Measurements from ENCODE around the gene UBE2V1.

Gene UBE2V1

GRCh38 chr20:50145566-50145965 is 32.6 kb upstream of the UBE2V1 start:
- Histone ChIP-seq H3K36me3 (replicated peaks; ENCODE audit: insufficient read depth, low read length) (no peaks in the 10 kb centered on the region), H2AFZ (ENCODE audit: low read length) (no peak overlapping the region), H3K79me2 (ENCODE audit: low read length) (peaks cover 21% of the 10 kb centered on the region), H3K4me1 (ENCODE audit: low read length) (no peaks in the 10 kb centered on the region), H3K9me3 (replicated peaks; ENCODE audit: insufficient read depth, low read length) (no peaks in the 10 kb centered on the region), H3F3A (ENCODE audit: insufficient read depth, low read length) (no peaks in the 10 kb centered on the region), H3K27ac (ENCODE audit: low read length) (no peak overlapping the region), H3K4me3 (ENCODE audit: low read length) (no peak overlapping the region), H3K27me3 (replicated peaks; ENCODE audit: insufficient read depth, low read length) (no peaks in the 10 kb centered on the region), H4K20me1 (ENCODE audit: insufficient read depth, low read length) (no peaks in the 10 kb centered on the region), H3K9me2 (replicated peaks; ENCODE audit: insufficient read depth, low read length) (no peaks in the 10 kb centered on the region), H3K9ac (ENCODE audit: low read length) (no peak overlapping the region), H3K4me2 (ENCODE audit: low read depth, low read length) (no peak overlapping the region)
- TF ChIP-seq CTCF (IDR thresholded peaks at IDR 0.05; ENCODE audit: low read length) (no peak), EZH2phosphoT487 (IDR thresholded peaks at IDR 0.05; ENCODE audit: low read length) (no peak), EZH2 (optimal IDR thresholded peaks at IDR 0.05; ENCODE audit: low read depth, low read length) (no peak)
- no peak for DNase-seq

- Histone ChIP-seq H2AFZ (ENCODE audit: low read length) (no peak overlapping the region), H3K79me2 (ENCODE audit: low read length) (peaks cover 19% of the 10 kb centered on the region), H3K36me3 (replicated peaks; ENCODE audit: insufficient read depth, low read length) (no peaks in the 10 kb centered on the region), H3K27me3 (replicated peaks; ENCODE audit: insufficient read depth, low read length) (no peaks in the 10 kb centered on the region), H3K4me3 (ENCODE audit: low read length) (no peak overlapping the region), H4K20me1 (ENCODE audit: insufficient read depth, low read length) (no peaks in the 10 kb centered on the region), H3K4me1 (ENCODE audit: low read length) (no peaks in the 10 kb centered on the region), H3F3A (ENCODE audit: insufficient read depth, low read length) (no peaks in the 10 kb centered on the region), H3K9me3 (replicated peaks; ENCODE audit: insufficient read depth, low read length) (no peaks in the 10 kb centered on the region), H3K27ac (ENCODE audit: low read length) (no peak overlapping the region), H3K4me2 (ENCODE audit: low read depth, low read length) (no peak overlapping the region), H3K9ac (ENCODE audit: low read length) (no peak overlapping the region), H3K9me2 (replicated peaks; ENCODE audit: insufficient read depth, low read length) (no peaks in the 10 kb centered on the region)
- no peak for DNase-seq
- TF ChIP-seq CTCF (IDR thresholded peaks at IDR 0.05; ENCODE audit: low read length) (no peak), EZH2 (optimal IDR thresholded peaks at IDR 0.05; ENCODE audit: low read depth, low read length) (no peak), EZH2phosphoT487 (IDR thresholded peaks at IDR 0.05; ENCODE audit: low read length) (no peak)
Observed at GRCh38 chr20:50144362-50144761, 31.4 kb upstream of the UBE2V1 start.

GRCh38 chr20:50142812-50143211 is 29.9 kb upstream of the UBE2V1 start:
- Histone ChIP-seq H3K9me2 (replicated peaks; ENCODE audit: insufficient read depth, low read length) (no peaks in the 10 kb centered on the region), H3K9me3 (replicated peaks; ENCODE audit: insufficient read depth, low read length) (no peaks in the 10 kb centered on the region), H3K27ac (ENCODE audit: low read length) (no peak overlapping the region), H3K9ac (ENCODE audit: low read length) (no peak overlapping the region), H4K20me1 (ENCODE audit: insufficient read depth, low read length) (no peaks in the 10 kb centered on the region), H3K4me2 (ENCODE audit: low read depth, low read length) (no peak overlapping the region), H3K4me3 (ENCODE audit: low read length) (no peak overlapping the region), H3K36me3 (replicated peaks; ENCODE audit: insufficient read depth, low read length) (no peaks in the 10 kb centered on the region), H3K27me3 (replicated peaks; ENCODE audit: insufficient read depth, low read length) (no peaks in the 10 kb centered on the region), H3F3A (ENCODE audit: insufficient read depth, low read length) (no peaks in the 10 kb centered on the region), H3K79me2 (ENCODE audit: low read length) (peaks cover 9% of the 10 kb centered on the region), H3K4me1 (ENCODE audit: low read length) (no peaks in the 10 kb centered on the region), H2AFZ (ENCODE audit: low read length) (no peak overlapping the region)
- TF ChIP-seq EZH2 (optimal IDR thresholded peaks at IDR 0.05; ENCODE audit: low read depth, low read length) (no peak), EZH2phosphoT487 (IDR thresholded peaks at IDR 0.05; ENCODE audit: low read length) (no peak), CTCF (IDR thresholded peaks at IDR 0.05; ENCODE audit: low read length) (no peak)
- no peak for DNase-seq
